Adipose tissue (tissue), 3 donors: ENCODE data around the gene BMP2K. TPM values are rescaled to one million over a fixed set of nuclear protein-coding genes. Genes with fewer than 3 reads are reported as not detected.

Source experiments
- H3K27ac ChIP-seq: one replicate; pipeline ENCODE4 v1.5.1; 2013; ENCODE audit warnings: low read depth, low read length
- WGBS, 3 donors: extraction: QIAGEN DNeasy Blood & Tissue Kit; methylation state at CpG; one replicate each; pipeline ENCODE4 v1.1.7; 2013; 5-methylcytosine and 5-hydroxymethylcytosine counted together
- polyA plus RNA-seq, 3 donors: library from polyadenylated mRNA; stranded (reverse); fragments of 200-250 nt; gene quantifications; one replicate each; pipeline ENCODE4 v1.2.3, GENCODE V29; 2013
- donor health status: healthy with polysubstance abuse.
- donor health status: Bipolar disorder and iron deficiency.
- donor health status: healthy.

The BMP2K gene
- 10 to 100 TPM in 1 of 3 donors, 1 to 10 TPM in 2; 2.9 to 15.4 (median 6.7) TPM for polyA plus RNA-seq

GRCh38 chr4:78776079-78776728, at the start of gene BMP2K:
TSS of gene BMP2K (plus strand) at chr4:78776350. CDS start at chr4:78776544, 194 bp downstream.
- 0% methylated on average over 27 to 94 of the region's 95 CpGs for WGBS, 3 donors
- H3K27ac ChIP-seq, result peak within 1 kb of the TSS; percentile 71

- 76 to 89% (median 86%) methylated on average over 1 of the region's 1 CpG for WGBS, 3 donors
- no peak overlapping the region for H3K27ac ChIP-seq
Observed at GRCh38 chr4:78726546-78726945, 49.6 kb upstream of the BMP2K start.

- WGBS, 3 donors, result 64 to 74% (median 65%) methylated on average over 3 of the region's 3 CpGs
- H3K27ac ChIP-seq, result no peak overlapping the region
Observed at GRCh38 chr4:78732332-78733104, 43.6 kb upstream of the BMP2K start.

GRCh38 chr4:78734441-78735162, 41.5 kb upstream of the BMP2K start:
- no peak overlapping the region for H3K27ac ChIP-seq
- WGBS, 3 donors, result 85 to 92% (median 90%) methylated on average over 3 of the region's 3 CpGs

- no peak overlapping the region for H3K27ac ChIP-seq
Observed at GRCh38 chr4:78735697-78736096, 40.5 kb upstream of the BMP2K start.

GRCh38 chr4:78737035-78737434, 39.1 kb upstream of the BMP2K start:
- 78 to 95% (median 94%) methylated on average over 1 of the region's 1 CpG for WGBS, 3 donors
- no peak overlapping the region for H3K27ac ChIP-seq

GRCh38 chr4:78737973-78738372, 38.2 kb upstream of the BMP2K start:
- WGBS, 3 donors, result 61 to 81% (median 80%) methylated on average over 2 of the region's 2 CpGs
- no peak overlapping the region for H3K27ac ChIP-seq

- H3K27ac ChIP-seq, result no peak overlapping the region
- 91 to 98% (median 91%) methylated on average over 2 of the region's 2 CpGs for WGBS, 3 donors
Observed at GRCh38 chr4:78742300-78742699, 33.9 kb upstream of the BMP2K start.

GRCh38 chr4:78747475-78747922, 28.7 kb upstream of the BMP2K start:
- WGBS, 3 donors, result 79 to 81% (median 81%) methylated on average over 3 of the region's 3 CpGs
- no peak overlapping the region for H3K27ac ChIP-seq

- WGBS, 3 donors, result 51 to 87% (median 82%) methylated on average over 2 of the region's 2 CpGs
- no peak overlapping the region for H3K27ac ChIP-seq
Observed at GRCh38 chr4:78748381-78748780, 27.8 kb upstream of the BMP2K start.

- 80 to 90% (median 83%) methylated on average over 4 of the region's 4 CpGs for WGBS, 3 donors
- no peak overlapping the region for H3K27ac ChIP-seq
Observed at GRCh38 chr4:78749258-78749971, 26.7 kb upstream of the BMP2K start.

- H3K27ac ChIP-seq, result no peak overlapping the region
Observed at GRCh38 chr4:78749972-78750727, 26.0 kb upstream of the BMP2K start.

GRCh38 chr4:78753091-78753490, 23.1 kb upstream of the BMP2K start:
- H3K27ac ChIP-seq, result no peak overlapping the region
- WGBS, 3 donors, result 91 to 98% (median 94%) methylated on average over 2 of the region's 2 CpGs

More at GRCh38 chr4:78749972-78750727, 26.0 kb upstream of the BMP2K start:
- WGBS, 3 donors, result 24 to 60% (median 36%) methylated on average over 2 of the region's 2 CpGs

- 82 to 93% (median 91%) methylated on average over 3 of the region's 3 CpGs for WGBS, 3 donors
Observed at GRCh38 chr4:78754872-78755271, 21.3 kb upstream of the BMP2K start.

GRCh38 chr4:78756137-78756536, 20.0 kb upstream of the BMP2K start:
- H3K27ac ChIP-seq, result no peak overlapping the region
- 86 to 93% (median 90%) methylated on average over 3 of the region's 3 CpGs for WGBS, 3 donors

More at GRCh38 chr4:78754872-78755271, 21.3 kb upstream of the BMP2K start:
- H3K27ac ChIP-seq, result no peak overlapping the region

GRCh38 chr4:78756776-78757175, 19.4 kb upstream of the BMP2K start:
- H3K27ac ChIP-seq, result no peak overlapping the region
- WGBS, 3 donors, result 87 to 100% (median 94%) methylated on average over 1 of the region's 1 CpG

- WGBS, 3 donors, result 89 to 96% (median 96%) methylated on average over 1 of the region's 1 CpG
- no peak overlapping the region for H3K27ac ChIP-seq
Observed at GRCh38 chr4:78757574-78757973, 18.6 kb upstream of the BMP2K start.

- no peak overlapping the region for H3K27ac ChIP-seq
- WGBS, 3 donors, result 91 to 96% (median 94%) methylated on average over 1 of the region's 1 CpG
Observed at GRCh38 chr4:78758085-78758484, 18.1 kb upstream of the BMP2K start.
